HCT116 (cell line): ENCODE results near the gene CENPH. TPM values are rescaled to one million over a fixed set of nuclear protein-coding genes. Genes with fewer than 3 reads are reported as not detected.

Experiments used
- ATAC-seq: fragments of 200-7000 bp; cut with Tn5 transposase; 2 replicates; pipeline ENCODE4 v1.9.1; 2020; ENCODE audit warnings: mild to moderate bottlenecking, moderate library complexity
- BruUV-seq: library from RNA; stranded (reverse); fragments of 400-500 nt; replicated peaks from 2 replicates; lab custom pipeline; 2021; lab: Mats Ljungman, UMichigan
- CTCF ChIA-PET: fragments of 300-600 bp; sonication (Branson Sonifier 250); formaldehyde crosslinking; loops from one replicate; lab custom pipeline; 2021; ENCODE audit warnings: antibody characterized with exemption; lab: Charles Lee
- POLR2A ChIA-PET: fragments of 300-600, 350-600 bp; sonication (Branson Sonifier 250); formaldehyde crosslinking; loops from one replicate; lab custom pipeline; 2021; ENCODE audit warnings: antibody characterized with exemption; lab: Charles Lee
- RAD21 ChIA-PET, 2 experiments: fragments of 300-600 bp; sonication (Branson Sonifier 250); formaldehyde crosslinking; loops; one replicate each; lab custom pipeline; 2023; ENCODE audit warnings: low total read pairs in 2 of 2; ENCODE audit not compliant: uncharacterized antibody in 2 of 2, unreplicated experiment in 2 of 2, low non-redundant PET in 1 of 2; lab: Charles Lee
- DNase-seq: peaks from one replicate; pipeline ENCODE4 v3.0.0-alpha.2; 2010; ENCODE audit warnings: low read depth, low spot score
- H2AFZ ChIP-seq: fragments of 200-600 bp; shearing (Covaris generic), sonication (generic); 2 replicates; pipeline ENCODE4 v1.6.1; 2017; ENCODE audit warnings: low read depth, mixed run types, mixed read lengths, antibody characterized with exemption, low read length; ENCODE audit not compliant: poor library complexity, severe bottlenecking
- H3K27ac ChIP-seq: 2 replicates; pipeline ENCODE4 v1.5.1; 2012; ENCODE audit warnings: low read depth, low read length
- H3K27me3 ChIP-seq: fragments of 200-600 bp; sonication (generic); 2 replicates; pipeline ENCODE4 v1.6.1; 2016; ENCODE audit warnings: mixed run types, low read length, mixed read lengths; ENCODE audit not compliant: insufficient read depth
- H3K36me3 ChIP-seq, 2 experiments: fragments of 200-500 bp in 1 of 2; fragments of 200-600 bp in 1 of 2; sonication (Bioruptor generic) in 1 of 2; sonication (generic) in 1 of 2; 2 replicates each; pipeline versions ENCODE4 v1.5.1 to v1.6.1; 2014 to 2016; ENCODE audit warnings: low read length in 2 of 2, inconsistent platforms in 1 of 2, mixed read lengths in 1 of 2, mixed run types in 1 of 2; ENCODE audit not compliant: insufficient read depth in 2 of 2, control insufficient read depth in 1 of 2
- H3K4me1 ChIP-seq, 2 experiments: fragments of 200-600 bp in 1 of 2; sonication (generic) in 1 of 2; 2 replicates each; pipeline versions ENCODE4 v1.5.1 to v1.6.1; 2012 to 2017; ENCODE audit warnings: low read length in 2 of 2, inconsistent platforms in 1 of 2, mild to moderate bottlenecking in 1 of 2, mixed read lengths in 1 of 2, mixed run types in 1 of 2, moderate library complexity in 1 of 2; ENCODE audit not compliant: insufficient read depth in 2 of 2, control insufficient read depth in 1 of 2
- H3K4me2 ChIP-seq: fragments of 200-600 bp; sonication (generic); 2 replicates; pipeline ENCODE4 v1.6.1; 2017; ENCODE audit warnings: mixed run types, low read length, mixed read lengths
- H3K4me3 ChIP-seq, 2 experiments: fragments of 200-600 bp in 1 of 2; sonication (generic) in 1 of 2; replicated peaks in 1 of 2; 2 replicates each; pipeline ENCODE4 v1.5.1; 2011 to 2016; ENCODE audit warnings: low read length in 2 of 2, control low read depth in 1 of 2, low read depth in 1 of 2, mild to moderate bottlenecking in 1 of 2, mixed read lengths in 1 of 2, mixed run types in 1 of 2
- H3K79me2 ChIP-seq: fragments of 200-600 bp; sonication (generic); 2 replicates; pipeline ENCODE4 v1.6.1; 2017; ENCODE audit warnings: mild to moderate bottlenecking, mixed run types, low read length, moderate library complexity, mixed read lengths; ENCODE audit not compliant: insufficient read depth
- H3K9ac ChIP-seq: fragments of 200-600 bp; sonication (generic); 2 replicates; pipeline ENCODE4 v1.6.1; 2016; ENCODE audit warnings: low read length, mixed read lengths
- H3K9me2 ChIP-seq: fragments of 200-600 bp; sonication (generic), shearing (Covaris generic); 2 replicates; pipeline ENCODE4 v1.6.1; 2017; ENCODE audit warnings: mixed run types, mild to moderate bottlenecking, moderate library complexity; ENCODE audit not compliant: insufficient read depth
- H3K9me3 ChIP-seq, 2 experiments: fragments of 200-500 bp in 1 of 2; fragments of 200-600 bp in 1 of 2; sonication (Bioruptor generic) in 1 of 2; sonication (generic) in 1 of 2; 2 replicates each; pipeline ENCODE4 v1.6.1; 2014 to 2017; ENCODE audit warnings: low read length in 2 of 2, mixed read lengths in 2 of 2, inconsistent platforms in 1 of 2, low read depth in 1 of 2, mild to moderate bottlenecking in 1 of 2, mixed run types in 1 of 2, moderate library complexity in 1 of 2; ENCODE audit not compliant: control insufficient read depth in 1 of 2, insufficient read depth in 1 of 2
- H4K20me1 ChIP-seq: fragments of 200-600 bp; sonication (generic), shearing (Covaris generic); 2 replicates; pipeline ENCODE4 v1.6.1; 2017; ENCODE audit warnings: mixed run types, mild to moderate bottlenecking, moderate library complexity; ENCODE audit not compliant: insufficient read depth
- CBX3 ChIP-seq: IDR thresholded peaks from 2 replicates; pipeline ENCODE4 v1.6.1; 2012; ENCODE audit warnings: low read depth
- EGR1 ChIP-seq: IDR thresholded peaks from 2 replicates; pipeline ENCODE4 v1.6.1; 2012; ENCODE audit warnings: low read depth
- ELF1 ChIP-seq: IDR thresholded peaks from 2 replicates; pipeline ENCODE4 v1.6.1; 2012; ENCODE audit warnings: low read depth, borderline replicate concordance
- EZH2 ChIP-seq: fragments of 200-600 bp; sonication (generic); IDR thresholded peaks from 2 replicates; pipeline ENCODE4 v1.6.1; 2017; ENCODE audit warnings: antibody characterized with exemption, mixed run types
- EZH2phosphoT487 ChIP-seq: fragments of 200-600 bp; IDR thresholded peaks from 2 replicates; pipeline ENCODE4 v1.6.1; 2018; ENCODE audit warnings: antibody characterized with exemption, borderline replicate concordance
- POLR2A ChIP-seq: IDR thresholded peaks from 2 replicates; pipeline ENCODE4 v1.7.0; 2011; ENCODE audit warnings: borderline replicate concordance; ENCODE audit not compliant: insufficient read depth, insufficient read length; ENCODE audit errors: extremely low read depth
- POLR2AphosphoS5 ChIP-seq: IDR thresholded peaks from 2 replicates; pipeline ENCODE4 v1.6.1; 2011; ENCODE audit warnings: mild to moderate bottlenecking, low read depth, low read length, moderate library complexity
- RAD21 ChIP-seq: IDR thresholded peaks from 2 replicates; pipeline ENCODE4 v1.6.1; 2012; ENCODE audit warnings: low read depth, mild to moderate bottlenecking
- TCF7L2 ChIP-seq: IDR thresholded peaks from 2 replicates; pipeline ENCODE4 v1.7.0; 2011; ENCODE audit warnings: borderline replicate concordance, inconsistent platforms; ENCODE audit not compliant: insufficient read depth, insufficient read length; ENCODE audit errors: extremely low read depth
- YY1 ChIP-seq: IDR thresholded peaks from 2 replicates; pipeline ENCODE4 v1.6.1; 2011; ENCODE audit warnings: low read length, low read depth, moderate library complexity, mild to moderate bottlenecking; ENCODE audit not compliant: insufficient replicate concordance; ENCODE audit errors: extremely low read depth
- ZFX ChIP-seq: fragments of 450-650 bp; IDR thresholded peaks from 2 replicates; pipeline ENCODE4 v1.6.1; 2017
- intact Hi-C: fragments of 100-400 bp; cut with micrococcal nuclease; formaldehyde crosslinking; loops from 2 replicates; pipeline ENCODE4 v1.10.0; 2022
- total RNA-seq: library from RNA; stranded (reverse); gene quantifications from one replicate; pipeline ENCODE4 v1.2.1, GENCODE V29; 2021; ENCODE audit not compliant: unreplicated experiment
- TF ChIP-seq, protein P1 (sequence below): IDR thresholded peaks from 2 replicates; pipeline ENCODE4 v1.6.1; 2012
- TF ChIP-seq, protein P2 (sequence below): IDR thresholded peaks from 2 replicates; pipeline ENCODE4 v1.6.1; 2012
- TF ChIP-seq, protein P3 (sequence below): IDR thresholded peaks from 2 replicates; pipeline ENCODE4 v1.6.1; 2011; ENCODE audit warnings: mild to moderate bottlenecking, low read length, moderate library complexity; ENCODE audit not compliant: insufficient replicate concordance; ENCODE audit errors: extremely low read depth

CENPH gene
- total RNA-seq, 1 experiment from 2014 or later: 23.4 TPM

DNA sequence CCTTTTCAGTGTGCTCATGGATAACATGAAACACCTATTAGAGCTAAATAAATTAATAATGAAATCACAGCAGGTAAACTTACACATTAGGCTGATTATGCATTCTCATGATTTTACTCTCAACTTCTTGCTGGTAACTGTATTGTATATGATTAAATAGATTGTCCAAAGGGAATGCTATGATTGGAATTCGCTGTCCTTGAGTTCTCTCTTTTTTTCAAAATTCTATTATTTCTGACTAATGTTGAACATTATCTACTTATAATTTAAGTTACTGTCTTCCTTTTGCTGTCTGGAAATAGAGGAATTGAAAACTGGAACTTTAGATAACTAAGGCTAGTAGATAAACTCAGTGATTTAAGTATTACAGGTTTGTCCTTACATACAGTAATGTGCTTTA is 13.1 kb downstream of the CENPH start:
- Histone ChIP-seq H3K9me3 (no peaks in the 10 kb centered on the region), H3K4me2 (no peak overlapping the region), H3K79me2 (no peaks in the 10 kb centered on the region), H3K27ac (no peak overlapping the region), H3K4me3 (no peak overlapping the region), H4K20me1 (no peaks in the 10 kb centered on the region), H3K9me2 (no peaks in the 10 kb centered on the region), H2AFZ (no peak overlapping the region), H3K4me1 (peaks cover 12 to 17% of the 10 kb centered on the region in 2 experiments), H3K9ac (no peak overlapping the region), H3K36me3 (peaks cover 0 to 7% of the 10 kb centered on the region in 2 experiments; a peak in 2 of 4 replicates), H3K27me3 (no peaks in the 10 kb centered on the region)
- ATAC-seq (no peak), DNase-seq (no peak)
- no TSS peak for BruUV-seq
- intact Hi-C loops: no loop called here
- RAD21 ChIA-PET: no interaction called here
- TF ChIP-seq, protein P1, sequence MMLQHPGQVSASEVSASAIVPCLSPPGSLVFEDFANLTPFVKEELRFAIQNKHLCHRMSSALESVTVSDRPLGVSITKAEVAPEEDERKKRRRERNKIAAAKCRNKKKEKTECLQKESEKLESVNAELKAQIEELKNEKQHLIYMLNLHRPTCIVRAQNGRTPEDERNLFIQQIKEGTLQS: no peak
- TF ChIP-seq POLR2AphosphoS5 (no peak), RAD21 (no peak), CBX3 (no peak), EGR1 (no peak), ELF1 (no peak), EZH2phosphoT487 (no peak), POLR2A (no peak), TCF7L2 (no peak), YY1 (no peak), EZH2 (no peak), ZFX (no peak)
- TF ChIP-seq, protein P2, sequence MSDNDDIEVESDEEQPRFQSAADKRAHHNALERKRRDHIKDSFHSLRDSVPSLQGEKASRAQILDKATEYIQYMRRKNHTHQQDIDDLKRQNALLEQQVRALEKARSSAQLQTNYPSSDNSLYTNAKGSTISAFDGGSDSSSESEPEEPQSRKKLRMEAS: no peak
- TF ChIP-seq, protein P3, sequence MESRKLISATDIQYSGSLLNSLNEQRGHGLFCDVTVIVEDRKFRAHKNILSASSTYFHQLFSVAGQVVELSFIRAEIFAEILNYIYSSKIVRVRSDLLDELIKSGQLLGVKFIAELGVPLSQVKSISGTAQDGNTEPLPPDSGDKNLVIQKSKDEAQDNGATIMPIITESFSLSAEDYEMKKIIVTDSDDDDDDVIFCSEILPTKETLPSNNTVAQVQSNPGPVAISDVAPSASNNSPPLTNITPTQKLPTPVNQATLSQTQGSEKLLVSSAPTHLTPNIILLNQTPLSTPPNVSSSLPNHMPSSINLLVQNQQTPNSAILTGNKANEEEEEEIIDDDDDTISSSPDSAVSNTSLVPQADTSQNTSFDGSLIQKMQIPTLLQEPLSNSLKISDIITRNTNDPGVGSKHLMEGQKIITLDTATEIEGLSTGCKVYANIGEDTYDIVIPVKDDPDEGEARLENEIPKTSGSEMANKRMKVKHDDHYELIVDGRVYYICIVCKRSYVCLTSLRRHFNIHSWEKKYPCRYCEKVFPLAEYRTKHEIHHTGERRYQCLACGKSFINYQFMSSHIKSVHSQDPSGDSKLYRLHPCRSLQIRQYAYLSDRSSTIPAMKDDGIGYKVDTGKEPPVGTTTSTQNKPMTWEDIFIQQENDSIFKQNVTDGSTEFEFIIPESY: no peak
- CTCF ChIA-PET: no interaction called here
- POLR2A ChIA-PET: no interaction called here
